Measurements from ENCODE around the gene HECTD4.

- no peak for TF ChIP-seq CTCF (IDR thresholded peaks at IDR 0.05)
- no peak for TF ChIP-seq POLR2A (IDR thresholded peaks at IDR 0.05)
Measured at GRCh38 chr12:112178796-112179195, 203.4 kb downstream of the HECTD4 start.
